H9 (cell line): ENCODE data around the gene EPC1. TPM values are rescaled to one million over a fixed set of nuclear protein-coding genes. Genes with fewer than 3 reads are reported as not detected.

Experiments
- DNase-seq: peaks from one replicate; pipeline ENCODE4 v3.0.0-alpha.2; 2017
- H2AFZ ChIP-seq: one replicate; pipeline ENCODE4 v1.6.1; 2013; ENCODE audit warnings: mild to moderate bottlenecking, low read length, control low read depth, moderate library complexity
- H2AK5ac ChIP-seq: 2 replicates; pipeline ENCODE4 v1.6.1; 2013; ENCODE audit warnings: low read length, control low read depth, mixed read lengths; ENCODE audit not compliant: insufficient read length
- H2BK120ac ChIP-seq: one replicate; pipeline ENCODE4 v1.6.1; 2013; ENCODE audit warnings: low read depth, mild to moderate bottlenecking, low read length, control low read depth, inconsistent platforms; ENCODE audit not compliant: poor library complexity, severe bottlenecking
- H2BK12ac ChIP-seq: 2 replicates; pipeline ENCODE4 v1.6.1; 2013; ENCODE audit warnings: low read length, control low read depth, mixed read lengths, low read depth; ENCODE audit not compliant: insufficient read length
- H2BK15ac ChIP-seq: 2 replicates; pipeline ENCODE4 v1.6.1; 2013; ENCODE audit warnings: low read depth, low read length, control low read depth
- H2BK20ac ChIP-seq: one replicate; pipeline ENCODE4 v1.6.1; 2013; ENCODE audit warnings: low read depth, mild to moderate bottlenecking, low read length, control low read depth, inconsistent platforms; ENCODE audit not compliant: poor library complexity, severe bottlenecking
- H2BK5ac ChIP-seq: 2 replicates; pipeline ENCODE4 v1.6.1; 2013; ENCODE audit warnings: low read length, control low read depth, mixed read lengths; ENCODE audit not compliant: insufficient read length
- H3K14ac ChIP-seq: 2 replicates; pipeline ENCODE4 v1.6.1; 2013; ENCODE audit warnings: low read length, control low read depth; ENCODE audit not compliant: insufficient read depth
- H3K18ac ChIP-seq: 2 replicates; pipeline ENCODE4 v1.6.1; 2013; ENCODE audit warnings: low read depth, mild to moderate bottlenecking, mixed read lengths, low read length, control low read depth; ENCODE audit not compliant: insufficient read length
- H3K23ac ChIP-seq: 2 replicates; pipeline ENCODE4 v1.6.1; 2013; ENCODE audit warnings: low read length, control low read depth, mixed read lengths, low read depth; ENCODE audit not compliant: insufficient read length
- H3K23me2 ChIP-seq: 2 replicates; pipeline ENCODE4 v1.6.1; 2013; ENCODE audit warnings: low read depth, mild to moderate bottlenecking, mixed read lengths, low read length, control low read depth; ENCODE audit not compliant: insufficient read length, poor library complexity, severe bottlenecking
- H3K27ac ChIP-seq: 2 replicates; pipeline ENCODE4 v1.5.1; 2013; ENCODE audit warnings: low read length, control low read depth, mixed read lengths, low read depth; ENCODE audit not compliant: insufficient read length
- H3K27me3 ChIP-seq: 2 replicates; pipeline ENCODE4 v1.6.1; 2013; ENCODE audit warnings: low read length, control low read depth, inconsistent platforms; ENCODE audit not compliant: insufficient read depth
- H3K4ac ChIP-seq: 2 replicates; pipeline ENCODE4 v1.6.1; 2013; ENCODE audit warnings: low read depth, mild to moderate bottlenecking, control low read depth, inconsistent platforms, low read length, moderate library complexity
- H3K4me1 ChIP-seq: 2 replicates; pipeline ENCODE4 v1.6.1; 2013; ENCODE audit warnings: low read length, control low read depth, inconsistent platforms; ENCODE audit not compliant: insufficient read depth
- H3K4me2 ChIP-seq: 2 replicates; pipeline ENCODE4 v1.6.1; 2013; ENCODE audit warnings: low read length, control low read depth, mixed read lengths; ENCODE audit not compliant: insufficient read length, insufficient read depth
- H3K56ac ChIP-seq: 2 replicates; pipeline ENCODE4 v1.6.1; 2013; ENCODE audit warnings: low read depth, mild to moderate bottlenecking, mixed read lengths, low read length, control low read depth; ENCODE audit not compliant: insufficient read length
- H3K79me1 ChIP-seq: 2 replicates; pipeline ENCODE4 v1.6.1; 2013; ENCODE audit warnings: low read depth, mild to moderate bottlenecking, moderate library complexity, low read length, control low read depth, inconsistent platforms; ENCODE audit not compliant: insufficient read depth, poor library complexity, severe bottlenecking
- H3K79me2 ChIP-seq: 2 replicates; pipeline ENCODE4 v1.6.1; 2013; ENCODE audit warnings: low read length, control low read depth, inconsistent platforms; ENCODE audit not compliant: insufficient read depth
- H3K9ac ChIP-seq: 2 replicates; pipeline ENCODE4 v1.6.1; 2013; ENCODE audit warnings: low read length, control low read depth, mixed read lengths; ENCODE audit not compliant: insufficient read length; ENCODE audit errors: extremely low read depth
- H3K9me3 ChIP-seq: one replicate; pipeline ENCODE4 v1.6.1; 2013; ENCODE audit warnings: low read depth, low read length, inconsistent platforms; ENCODE audit not compliant: control insufficient read depth
- H3T11ph ChIP-seq: one replicate; pipeline ENCODE4 v1.6.1; 2013; ENCODE audit warnings: mild to moderate bottlenecking, low read length, control low read depth, inconsistent platforms
- H4K20me1 ChIP-seq: one replicate; pipeline ENCODE4 v1.6.1; 2013; ENCODE audit not compliant: control insufficient read depth, insufficient read length, insufficient read depth
- H4K5ac ChIP-seq: 2 replicates; pipeline ENCODE4 v1.6.1; 2013; ENCODE audit warnings: low read depth, mild to moderate bottlenecking, mixed read lengths, low read length, control low read depth; ENCODE audit not compliant: insufficient read length
- H4K8ac ChIP-seq: replicated peaks from 2 replicates; pipeline ENCODE4 v1.6.1; 2013; ENCODE audit warnings: low read length, control low read depth, mixed read lengths, low read depth; ENCODE audit not compliant: insufficient read length
- H4K91ac ChIP-seq: 2 replicates; pipeline ENCODE4 v1.6.1; 2013; ENCODE audit warnings: low read depth, mild to moderate bottlenecking, moderate library complexity, mixed read lengths, low read length, control low read depth; ENCODE audit not compliant: insufficient read length
- H3K27ac Mint-ChIP-seq, 3 experiments: 2 replicates in 2 of 3; 3 replicates in 1 of 3; pipeline ENCODE4 v1.8.0; 2020 to 2021; ENCODE audit warnings: mixed read lengths in 3 of 3, mild to moderate bottlenecking in 1 of 3, moderate library complexity in 1 of 3
- H3K27me3 Mint-ChIP-seq: 2 replicates; pipeline ENCODE4 v1.8.0; 2021; ENCODE audit warnings: low read depth, mild to moderate bottlenecking, moderate library complexity, mixed read lengths
- H3K36me3 Mint-ChIP-seq, 3 experiments: 2 replicates in 2 of 3; 3 replicates in 1 of 3; pipeline ENCODE4 v1.8.0; 2020 to 2021; ENCODE audit warnings: low read depth in 3 of 3, mixed read lengths in 3 of 3; ENCODE audit not compliant: insufficient read depth in 1 of 3
- H3K4me1 Mint-ChIP-seq, 2 experiments: 2 replicates each; pipeline ENCODE4 v1.8.0; 2020; ENCODE audit warnings: mixed read lengths in 2 of 2
- H3K4me3 Mint-ChIP-seq, 2 experiments: 2 replicates in 1 of 2; 3 replicates in 1 of 2; pipeline ENCODE4 v1.8.0; 2020 to 2021; ENCODE audit warnings: mild to moderate bottlenecking in 2 of 2, mixed read lengths in 2 of 2, moderate library complexity in 1 of 2
- H3K9me3 Mint-ChIP-seq, 2 experiments: 2 replicates in 1 of 2; 3 replicates in 1 of 2; pipeline ENCODE4 v1.8.0; 2020; ENCODE audit warnings: mild to moderate bottlenecking in 2 of 2, mixed read lengths in 2 of 2, moderate library complexity in 1 of 2
- WGBS: extraction: QIAGEN DNeasy Blood & Tissue Kit; methylation state at CpG from one replicate; pipeline ENCODE4 v1.1.7; 2013; ENCODE audit warnings: missing lambda C conversion rate, low lambda C conversion rate, mixed read lengths; ENCODE audit not compliant: insufficient read length; ENCODE audit errors: extremely low coverage; 5-methylcytosine and 5-hydroxymethylcytosine counted together
- total RNA-seq: library from RNA; stranded (reverse); gene quantifications from 2 replicates; pipeline ENCODE4 v1.2.1, GENCODE V29; 2021
- TF ChIP-seq, protein P1 (sequence below): fragments of 200-600 bp; sonication (generic); conservative IDR thresholded peaks from 3 replicates; pipeline ENCODE4 v1.8.0; 2021; ENCODE audit warnings: antibody characterized with exemption, mild to moderate bottlenecking

EPC1 gene
- total RNA-seq, 1 experiment from 2014 or later, result 32.5 TPM

DNA sequence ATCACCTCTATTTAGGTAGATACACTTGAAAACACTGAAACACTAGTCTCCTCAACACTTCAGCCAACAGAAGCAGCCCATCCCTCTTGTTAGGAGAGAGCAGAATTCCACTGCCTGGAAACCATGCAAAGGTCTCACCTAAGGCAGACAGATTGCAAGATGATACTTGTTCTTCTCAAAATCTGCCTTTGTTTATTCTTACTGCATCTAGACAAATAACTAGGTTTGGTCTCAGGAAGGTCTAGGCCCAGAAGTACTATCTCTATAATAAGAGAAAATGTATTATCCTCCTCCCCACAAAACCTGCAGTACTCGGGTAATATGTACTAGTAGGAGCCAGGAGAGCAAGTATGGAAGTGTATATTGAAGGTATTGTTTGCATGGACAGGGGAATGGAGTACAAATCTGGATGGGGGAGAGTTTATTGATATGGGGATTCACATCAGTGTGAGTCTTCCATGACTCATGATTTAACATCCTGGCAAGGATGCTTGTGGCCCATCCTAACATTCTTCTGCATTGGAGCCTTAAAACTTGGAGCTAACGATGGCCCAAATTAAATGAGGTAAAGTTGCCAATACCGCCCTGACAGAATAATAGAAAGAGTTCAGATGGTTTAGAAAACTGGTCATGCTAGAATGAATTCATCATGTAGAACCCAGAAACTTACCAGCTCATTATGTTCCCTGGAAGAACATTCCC, 109.2 kb downstream of the EPC1 start:
- no peak overlapping the region for H3K4me2 ChIP-seq
- H3K18ac ChIP-seq, result no peak overlapping the region
- no peak overlapping the region for H3K14ac ChIP-seq
- H2AK5ac ChIP-seq, result no peak overlapping the region
- H3K27me3 ChIP-seq, result no peaks in the 10 kb centered on the region
- no peak overlapping the region for H3K56ac ChIP-seq
- no peak overlapping the region for H3K9ac ChIP-seq
- no peak overlapping the region for H4K8ac ChIP-seq
- H3K36me3 Mint-ChIP-seq, result peaks cover 9 to 30% (median 14%) of the 10 kb centered on the region in 3 experiments
- WGBS, result no CpG with 5 or more reads among the region's 3 CpGs
- H4K20me1 ChIP-seq, result no peaks in the 10 kb centered on the region
- H4K91ac ChIP-seq, result no peak overlapping the region
- no peak overlapping the region for H2BK20ac ChIP-seq
- H3K9me3 ChIP-seq, result no peaks in the 10 kb centered on the region
- no peak overlapping the region for H2BK15ac ChIP-seq
- TF ChIP-seq, protein P1, sequence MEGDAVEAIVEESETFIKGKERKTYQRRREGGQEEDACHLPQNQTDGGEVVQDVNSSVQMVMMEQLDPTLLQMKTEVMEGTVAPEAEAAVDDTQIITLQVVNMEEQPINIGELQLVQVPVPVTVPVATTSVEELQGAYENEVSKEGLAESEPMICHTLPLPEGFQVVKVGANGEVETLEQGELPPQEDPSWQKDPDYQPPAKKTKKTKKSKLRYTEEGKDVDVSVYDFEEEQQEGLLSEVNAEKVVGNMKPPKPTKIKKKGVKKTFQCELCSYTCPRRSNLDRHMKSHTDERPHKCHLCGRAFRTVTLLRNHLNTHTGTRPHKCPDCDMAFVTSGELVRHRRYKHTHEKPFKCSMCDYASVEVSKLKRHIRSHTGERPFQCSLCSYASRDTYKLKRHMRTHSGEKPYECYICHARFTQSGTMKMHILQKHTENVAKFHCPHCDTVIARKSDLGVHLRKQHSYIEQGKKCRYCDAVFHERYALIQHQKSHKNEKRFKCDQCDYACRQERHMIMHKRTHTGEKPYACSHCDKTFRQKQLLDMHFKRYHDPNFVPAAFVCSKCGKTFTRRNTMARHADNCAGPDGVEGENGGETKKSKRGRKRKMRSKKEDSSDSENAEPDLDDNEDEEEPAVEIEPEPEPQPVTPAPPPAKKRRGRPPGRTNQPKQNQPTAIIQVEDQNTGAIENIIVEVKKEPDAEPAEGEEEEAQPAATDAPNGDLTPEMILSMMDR, result no peak
- H4K5ac ChIP-seq, result no peak overlapping the region
- no peak overlapping the region for H3T11ph ChIP-seq
- peaks cover 0 to 4% of the 10 kb centered on the region in 2 experiments; a peak in 1 of 4 replicates for H3K4me1 Mint-ChIP-seq
- no peak overlapping the region for H2AFZ ChIP-seq
- no peak overlapping the region for H3K4me3 Mint-ChIP-seq
- H3K27ac Mint-ChIP-seq, result no peak overlapping the region
- H3K23me2 ChIP-seq, result no peaks in the 10 kb centered on the region
- H3K9me3 Mint-ChIP-seq, result peaks cover 22 to 28% of the 10 kb centered on the region in 2 experiments
- H3K4me1 ChIP-seq, result no peaks in the 10 kb centered on the region
- no peaks in the 10 kb centered on the region for H3K79me2 ChIP-seq
- H3K79me1 ChIP-seq, result no peaks in the 10 kb centered on the region
- no peak overlapping the region for H3K27ac ChIP-seq
- no peak overlapping the region for H3K23ac ChIP-seq
- no peak for DNase-seq
- H3K27me3 Mint-ChIP-seq, result peaks cover 2% of the 10 kb centered on the region; the same call in 1 of the 2 replicates
- H2BK120ac ChIP-seq, result no peak overlapping the region
- H2BK12ac ChIP-seq, result no peak overlapping the region
- no peak overlapping the region for H2BK5ac ChIP-seq
- no peak overlapping the region for H3K4ac ChIP-seq
